ENCODE measurements around the gene PAGR1. TPM values are rescaled to one million over a fixed set of nuclear protein-coding genes. Genes with fewer than 3 reads are reported as not detected.
"Not testable (repeated sequence)": the region's sequence is repeated elsewhere in the genome, so short reads cannot be mapped to it uniquely, and the experiment has no call there.

Gene PAGR1
- total RNA-seq, 1 donor from 2014 or later: 14.7 TPM

DNA sequence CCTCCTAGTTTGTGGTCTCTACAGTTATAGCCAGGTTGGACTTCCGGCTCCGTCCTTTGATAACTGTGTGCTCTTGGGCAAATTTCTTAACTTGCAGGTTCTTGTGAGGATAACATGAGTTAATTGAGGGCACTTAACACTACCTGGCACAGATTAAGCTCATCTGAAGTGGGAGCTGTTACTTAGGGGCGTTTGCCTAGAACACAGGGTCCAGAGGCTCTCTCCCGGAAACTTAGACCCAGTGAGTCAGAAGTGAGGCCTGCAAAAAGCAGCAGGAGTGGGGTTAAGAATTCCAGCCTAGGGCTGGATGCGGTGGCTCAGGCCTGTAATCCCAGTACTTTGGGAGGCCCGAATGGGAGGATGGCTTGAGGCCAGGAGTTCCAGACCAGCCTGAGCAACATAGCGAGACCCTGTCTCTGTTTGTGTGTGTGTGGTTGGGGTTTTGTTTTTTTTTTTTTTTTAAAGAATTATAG, 5.7 kb downstream of the PAGR1 start:
- DNase-seq (no peak), ATAC-seq (ENCODE audit: poor library complexity) (no peak)
- intact Hi-C loops (cut with DNase I): no loop called here

DNA sequence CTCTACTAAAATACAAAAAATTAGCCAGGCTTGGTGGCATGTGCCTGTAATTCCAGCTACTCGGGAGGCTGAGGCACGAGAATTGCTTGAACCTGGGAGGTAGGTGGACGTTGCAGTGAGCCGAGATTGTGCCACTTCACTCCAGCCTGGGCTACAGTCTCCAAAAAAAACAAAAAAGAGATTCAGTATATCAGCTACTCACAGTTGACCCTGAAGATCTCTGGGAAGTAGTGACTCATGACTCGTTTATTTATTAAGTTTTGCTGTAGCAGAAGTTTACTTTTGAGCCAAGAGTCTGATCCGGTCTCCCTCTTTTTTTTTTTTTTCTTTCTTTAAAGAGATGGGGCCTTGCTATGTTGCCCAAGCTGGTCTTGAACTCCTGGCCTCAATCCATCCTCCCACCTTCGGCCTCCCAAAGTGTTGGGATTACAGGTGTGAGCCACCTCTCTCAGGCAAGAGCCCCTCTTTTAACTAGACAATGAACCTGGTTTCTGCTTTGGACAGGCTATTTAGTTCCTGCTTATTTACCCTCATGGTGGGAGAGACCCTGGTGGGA, 8.7 kb downstream of the PAGR1 start:
- intact Hi-C loops (cut with DNase I): no loop called here
- DNase-seq (no peak), ATAC-seq (ENCODE audit: poor library complexity) (peak; percentile 42)

DNA sequence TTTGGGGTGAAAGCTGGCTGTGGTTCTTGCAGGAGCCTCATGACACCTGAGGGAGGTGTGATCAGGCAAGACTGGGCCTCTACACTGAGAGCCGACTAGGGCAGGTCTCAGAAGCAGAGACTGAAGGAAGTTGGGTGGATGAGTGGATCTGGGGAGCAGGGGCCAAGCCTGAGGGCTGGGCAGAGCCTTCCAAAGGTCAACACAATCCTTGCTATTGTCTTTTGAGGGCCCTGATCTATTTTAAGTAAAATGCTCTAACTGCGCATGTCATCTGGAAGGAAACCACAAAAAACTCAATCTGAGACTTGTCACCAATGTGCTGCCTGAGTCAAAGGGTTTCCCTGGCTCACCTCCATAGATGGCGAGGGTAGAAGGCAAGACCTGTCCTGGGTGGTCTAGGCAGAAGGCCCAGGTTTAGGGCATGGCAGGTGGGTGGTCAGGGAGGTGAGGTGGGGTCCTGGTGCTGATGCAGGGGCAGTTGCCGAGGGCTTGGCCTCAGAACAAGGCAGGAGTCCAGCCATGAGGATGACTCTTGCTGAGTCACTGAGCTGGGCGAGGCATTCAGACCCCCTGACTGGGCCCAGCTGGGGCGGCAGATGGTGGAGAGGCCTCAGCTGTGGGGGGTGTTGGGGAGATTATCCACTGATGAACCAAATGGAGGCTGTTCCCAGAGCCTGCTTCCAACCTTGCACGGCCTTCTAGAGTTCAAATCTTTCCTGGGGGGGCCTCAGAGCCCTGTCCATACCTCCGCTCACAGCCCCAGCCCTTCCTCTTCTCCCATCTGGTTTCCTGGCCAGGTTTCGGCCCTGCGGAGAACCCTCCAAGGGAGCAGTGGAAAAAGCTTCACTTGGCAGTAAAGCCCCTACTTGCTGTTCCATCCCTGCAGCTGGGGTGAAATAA, 9.4 kb downstream of the PAGR1 start:
- intact Hi-C loops (cut with DNase I): no loop called here
- peak; percentile 62 for DNase-seq
- peak; percentile 65 for ATAC-seq (ENCODE audit: poor library complexity)

DNA sequence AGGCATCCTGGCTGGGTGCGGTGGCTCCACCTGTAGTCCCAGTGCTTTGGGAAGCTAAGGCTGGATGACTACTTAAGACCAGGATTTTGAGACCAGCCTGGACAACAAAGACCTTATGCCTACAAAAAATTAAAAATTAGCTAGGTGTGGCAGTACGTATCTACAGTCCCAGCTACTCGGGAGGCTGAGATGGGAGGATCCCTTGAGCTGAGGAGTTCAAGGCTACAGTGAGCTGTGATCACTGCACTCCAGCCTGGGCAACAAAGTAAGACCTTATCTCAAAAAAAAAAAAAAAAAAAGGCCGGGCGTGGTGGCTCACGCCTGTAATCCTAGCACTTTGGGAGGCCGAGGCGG, 10.4 kb downstream of the PAGR1 start:
- DNase-seq (no peak), ATAC-seq (ENCODE audit: poor library complexity) (no peak)
- intact Hi-C loops (cut with DNase I): no loop called here

DNA sequence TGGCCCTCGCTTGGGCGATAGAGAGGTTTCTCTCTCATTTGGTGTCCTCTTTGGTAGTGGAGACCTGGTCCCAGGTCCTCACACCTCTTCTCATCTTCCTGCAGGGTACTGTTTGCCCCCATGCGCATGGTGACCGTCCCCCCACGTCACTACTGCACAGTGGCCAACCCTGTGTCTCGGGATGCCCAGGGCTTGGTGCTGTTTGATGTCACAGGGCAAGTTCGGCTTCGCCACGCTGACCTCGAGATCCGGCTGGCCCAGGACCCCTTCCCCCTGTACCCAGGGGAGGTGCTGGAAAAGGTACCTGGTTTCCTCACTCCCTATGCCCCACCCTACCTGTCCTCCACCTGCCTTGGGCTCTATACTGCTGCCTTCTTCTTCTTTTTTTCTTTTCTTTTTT, 14.8 kb downstream of the PAGR1 start:
- no peak for ATAC-seq (ENCODE audit: poor library complexity)
- no peak for DNase-seq
- intact Hi-C loops (cut with DNase I): no loop called here

DNA sequence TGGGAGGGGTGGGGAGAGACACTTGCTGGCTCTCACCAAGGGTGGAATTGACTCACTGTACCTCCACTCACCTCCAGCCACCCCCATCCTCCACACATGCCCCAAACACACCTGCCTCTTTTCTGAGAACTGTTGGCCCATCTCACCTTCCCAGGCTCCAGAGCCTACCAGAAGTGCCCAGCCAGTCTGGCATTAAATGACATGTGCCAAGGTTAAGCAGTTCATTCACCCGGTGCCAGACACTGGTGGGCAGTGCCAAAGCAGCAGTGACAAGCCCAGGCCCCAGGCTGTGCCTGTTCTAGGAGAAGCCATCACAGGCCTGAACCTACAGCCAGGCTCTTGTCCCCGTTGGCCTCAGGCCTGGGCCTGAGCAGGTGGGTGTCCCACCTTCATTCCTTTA, 15.5 kb downstream of the PAGR1 start:
- DNase-seq (peak; percentile 62), ATAC-seq (ENCODE audit: poor library complexity) (peak; percentile 86)
- intact Hi-C loops (cut with DNase I): no loop called here

DNA sequence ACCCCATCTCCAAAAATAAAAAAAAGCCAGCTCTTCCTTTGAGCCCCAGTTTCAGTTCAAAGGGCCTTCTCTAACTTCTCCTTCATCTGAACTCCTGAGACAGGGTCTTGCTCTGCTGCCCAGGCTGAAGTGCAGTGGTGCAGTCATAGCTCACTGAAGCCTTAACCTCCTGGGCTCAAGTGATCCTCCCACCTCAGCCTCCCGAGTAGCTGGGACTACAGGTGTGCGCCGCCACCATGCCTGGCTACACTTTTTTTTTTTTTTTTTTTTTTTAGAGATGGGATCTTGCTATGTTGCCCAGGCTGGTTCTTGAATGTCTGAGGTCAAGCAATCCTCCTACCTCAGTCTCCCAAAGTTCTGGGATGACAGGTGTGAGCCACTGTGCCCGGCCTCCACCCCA, 17.3 kb downstream of the PAGR1 start:
- ATAC-seq (ENCODE audit: poor library complexity); intact Hi-C loops (cut with DNase I): not testable (repeated sequence)

DNA sequence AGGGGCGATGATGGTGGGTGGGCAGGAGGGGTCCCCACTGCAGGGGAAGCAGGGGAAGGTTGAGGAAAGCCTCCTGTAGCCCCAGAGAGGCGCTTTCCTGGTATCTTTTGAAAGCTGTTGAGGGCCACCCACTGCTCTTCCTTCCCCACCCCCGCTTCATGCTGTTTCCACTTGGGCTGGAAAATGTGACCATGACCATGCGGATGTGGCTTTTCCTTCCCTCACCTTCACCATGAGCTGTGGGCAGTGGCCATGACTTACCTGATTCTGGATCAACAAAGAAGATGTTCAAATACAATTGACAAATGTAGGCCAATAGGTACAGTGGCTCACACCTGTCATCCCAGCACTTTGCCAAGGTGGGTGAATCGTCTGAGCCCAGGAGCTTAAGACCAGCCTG, 18.1 kb downstream of the PAGR1 start:
- intact Hi-C loops (cut with DNase I): loop anchor here (2.0 kb wide), 1 partner anchor 49 kb away; no protein-coding TSS in a partner anchor
- no peak for ATAC-seq (ENCODE audit: poor library complexity)

More for the DNA sequence above, 17.3 kb downstream of the PAGR1 start:
- not testable (repeated sequence) for DNase-seq

DNA sequence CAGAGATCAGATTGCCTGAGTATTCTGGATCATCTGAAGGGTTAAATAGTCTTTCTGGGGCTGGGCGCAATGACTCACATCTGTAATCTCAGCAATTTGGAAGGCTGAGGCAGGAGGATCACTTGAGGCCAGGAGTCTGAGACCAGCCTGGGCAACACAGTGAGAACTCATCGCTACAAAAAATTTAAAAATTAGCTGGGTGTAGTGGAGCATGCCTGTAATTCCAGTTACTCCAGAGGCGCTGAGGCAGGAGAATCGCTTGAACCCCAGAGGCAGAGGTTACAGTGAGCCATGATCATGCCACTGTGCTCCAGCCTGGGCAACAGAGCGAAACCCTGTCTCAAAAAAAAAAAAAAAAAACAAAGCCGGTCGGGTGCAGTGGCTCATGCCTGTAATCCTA, 20.0 kb downstream of the PAGR1 start:
- ATAC-seq (ENCODE audit: poor library complexity): no peak
- intact Hi-C loops (cut with DNase I): loop anchor here (2.0 kb wide), 1 partner anchor 51 kb away; no protein-coding TSS in a partner anchor
- DNase-seq: no peak

More for the DNA sequence above, 18.1 kb downstream of the PAGR1 start:
- DNase-seq: no peak

DNA sequence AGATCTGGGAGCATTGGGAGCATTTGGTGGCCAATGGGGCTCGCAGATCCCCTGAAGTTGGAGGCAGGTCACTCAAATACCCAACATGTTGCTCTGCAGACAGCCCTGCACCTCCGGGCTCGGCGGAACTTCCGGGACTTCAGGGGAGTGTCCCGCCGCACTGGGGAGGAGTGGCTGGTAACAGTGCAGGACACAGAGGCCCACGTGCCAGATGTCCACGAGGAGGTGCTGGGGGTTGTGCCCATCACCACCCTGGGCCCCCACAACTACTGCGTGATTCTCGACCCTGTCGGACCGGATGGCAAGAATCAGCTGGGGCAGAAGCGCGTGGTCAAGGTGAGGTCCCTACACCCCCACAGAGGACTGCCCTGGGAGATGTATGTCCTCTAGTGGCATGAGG, 20.7 kb downstream of the PAGR1 start:
- DNase-seq (no peak), ATAC-seq (ENCODE audit: poor library complexity) (no peak)
- intact Hi-C loops (cut with DNase I): no loop called here

DNA sequence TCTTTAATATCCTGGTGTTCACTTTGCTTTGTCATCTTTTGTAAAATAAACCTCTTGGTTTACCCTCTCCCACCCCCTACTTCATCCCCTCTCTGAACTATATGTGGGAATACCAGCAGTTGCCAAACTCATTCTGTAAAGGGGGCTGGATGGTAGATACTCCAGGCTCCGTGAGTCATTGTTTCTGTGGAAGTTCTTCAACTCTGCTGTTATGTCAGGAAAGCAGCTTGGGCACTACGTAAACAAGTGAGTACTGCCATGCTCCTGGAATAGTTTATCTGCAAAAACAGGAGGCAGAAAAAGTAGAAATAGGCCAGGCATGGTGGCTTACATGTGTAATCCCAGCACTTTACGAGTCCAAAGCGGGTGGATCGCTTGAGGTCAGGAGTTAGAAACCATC, 21.9 kb downstream of the PAGR1 start:
- no peak for DNase-seq
- intact Hi-C loops (cut with DNase I): no loop called here
- ATAC-seq (ENCODE audit: poor library complexity): no peak

DNA sequence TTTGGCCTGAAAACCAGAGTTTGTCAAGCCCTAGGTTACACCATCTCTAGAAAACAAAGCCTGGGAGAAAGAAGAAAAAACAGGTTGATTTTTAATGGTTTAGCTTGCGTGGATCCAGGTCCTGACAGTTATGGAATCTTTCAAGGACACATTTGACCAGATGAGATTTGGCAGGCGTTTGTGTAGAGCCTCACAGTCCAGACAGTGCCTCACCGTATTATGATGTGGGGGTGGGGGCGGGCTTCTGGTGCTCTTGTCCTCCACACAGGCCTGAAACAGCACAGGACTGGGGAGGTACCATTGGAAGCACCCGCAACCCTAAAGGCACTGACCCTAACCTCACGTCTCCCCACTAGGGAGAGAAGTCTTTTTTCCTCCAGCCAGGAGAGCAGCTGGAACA, 23.9 kb downstream of the PAGR1 start:
- ATAC-seq (ENCODE audit: poor library complexity): peak; percentile 62
- intact Hi-C loops (cut with DNase I): loop anchor here (10.0 kb wide), 1 partner anchor 135 kb away; no protein-coding TSS in a partner anchor
- DNase-seq: no peak

DNA sequence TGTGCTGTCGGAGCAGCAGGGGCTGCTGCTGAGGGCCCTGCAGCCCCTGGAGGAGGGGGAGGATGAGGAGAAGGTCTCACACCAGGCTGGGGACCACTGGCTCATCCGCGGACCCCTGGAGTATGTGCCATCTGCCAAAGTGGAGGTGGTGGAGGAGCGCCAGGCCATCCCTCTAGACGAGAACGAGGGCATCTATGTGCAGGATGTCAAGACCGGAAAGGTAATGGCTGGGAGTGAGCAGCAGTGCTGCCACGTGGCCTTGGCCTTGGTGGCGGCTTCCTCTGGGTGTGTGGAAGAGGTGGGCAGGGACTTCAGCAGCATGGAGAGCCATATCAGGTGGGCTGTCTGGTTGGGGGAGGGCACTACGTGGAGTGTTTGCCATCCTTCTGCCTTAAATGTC, 24.3 kb downstream of the PAGR1 start:
- intact Hi-C loops (cut with DNase I): loop anchor here (10.0 kb wide), 1 partner anchor 135 kb away; no protein-coding TSS in a partner anchor
- DNase-seq (no peak), ATAC-seq (ENCODE audit: poor library complexity) (no peak)

DNA sequence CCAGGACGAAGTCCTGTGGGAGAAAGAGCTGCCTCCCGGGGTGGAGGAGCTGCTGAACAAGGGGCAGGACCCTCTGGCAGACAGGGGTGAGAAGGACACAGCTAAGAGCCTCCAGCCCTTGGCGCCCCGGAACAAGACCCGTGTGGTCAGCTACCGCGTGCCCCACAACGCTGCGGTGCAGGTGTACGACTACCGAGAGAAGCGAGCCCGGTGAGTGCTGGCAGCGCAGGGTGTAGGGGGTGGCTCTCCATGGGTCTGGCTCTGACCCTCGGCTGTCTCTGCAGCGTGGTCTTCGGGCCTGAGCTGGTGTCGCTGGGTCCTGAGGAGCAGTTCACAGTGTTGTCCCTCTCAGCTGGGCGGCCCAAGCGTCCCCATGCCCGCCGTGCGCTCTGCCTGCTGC, 25.7 kb downstream of the PAGR1 start:
- intact Hi-C loops (cut with DNase I): loop anchor here (10.0 kb wide), 1 partner anchor 137 kb away; no protein-coding TSS in a partner anchor
- DNase-seq: no peak
- ATAC-seq (ENCODE audit: poor library complexity): no peak

DNA sequence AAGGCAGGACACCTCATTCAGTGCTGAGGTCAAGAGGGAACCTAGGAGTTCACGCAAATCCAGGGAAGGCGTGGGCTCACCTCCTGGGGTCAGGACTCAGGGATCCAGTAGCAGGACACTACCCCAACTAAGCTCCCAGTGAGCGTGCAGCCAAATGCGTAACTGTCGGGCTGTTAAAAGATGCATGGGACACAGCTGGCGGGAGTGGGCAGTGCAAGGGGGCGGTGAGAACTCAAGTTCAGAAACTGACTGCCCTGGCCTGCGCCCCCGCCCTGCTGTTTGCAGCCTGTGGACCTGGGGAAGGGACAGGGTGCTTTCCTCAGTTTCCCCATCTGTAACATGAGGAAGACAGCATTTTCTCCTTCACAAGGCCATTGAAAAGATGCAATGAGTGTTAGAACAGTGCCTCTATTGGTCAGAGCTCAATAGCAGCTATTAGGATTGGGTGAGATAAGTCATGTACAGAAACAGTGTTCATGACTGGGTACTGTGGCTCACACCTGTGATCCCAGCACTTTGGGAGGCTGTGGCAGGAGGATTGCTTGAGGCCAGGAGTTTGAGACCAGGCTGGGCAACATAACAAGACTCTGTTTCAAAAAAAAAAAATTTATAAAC, 26.9 kb downstream of the PAGR1 start:
- intact Hi-C loops (cut with DNase I): loop anchor here (10.0 kb wide), 1 partner anchor 138 kb away; no protein-coding TSS in a partner anchor
- ATAC-seq (ENCODE audit: poor library complexity): no peak
- DNase-seq: no peak

DNA sequence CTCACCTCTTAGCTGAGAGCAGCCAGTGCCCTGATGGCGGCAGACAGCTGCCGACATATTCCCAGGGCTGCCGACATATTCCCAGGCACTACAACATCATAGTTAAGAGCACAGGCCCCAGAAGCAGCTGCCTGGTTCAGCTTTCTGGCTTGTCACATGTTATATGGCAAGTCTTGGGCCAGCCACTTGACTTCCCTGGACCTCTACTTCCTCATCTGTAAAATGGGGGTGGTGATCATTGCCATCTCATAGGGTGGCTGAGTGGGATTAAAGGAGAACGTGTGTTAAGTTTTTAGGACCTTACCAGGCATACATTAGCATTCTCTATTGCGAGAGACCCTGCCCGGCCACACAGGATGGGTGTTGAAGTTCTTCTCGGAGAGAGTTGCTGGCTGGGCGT, 28.0 kb downstream of the PAGR1 start:
- intact Hi-C loops (cut with DNase I): loop anchor here (10.0 kb wide), 1 partner anchor 139 kb away; no protein-coding TSS in a partner anchor
- ATAC-seq (ENCODE audit: poor library complexity): no peak
- DNase-seq: no peak

DNA sequence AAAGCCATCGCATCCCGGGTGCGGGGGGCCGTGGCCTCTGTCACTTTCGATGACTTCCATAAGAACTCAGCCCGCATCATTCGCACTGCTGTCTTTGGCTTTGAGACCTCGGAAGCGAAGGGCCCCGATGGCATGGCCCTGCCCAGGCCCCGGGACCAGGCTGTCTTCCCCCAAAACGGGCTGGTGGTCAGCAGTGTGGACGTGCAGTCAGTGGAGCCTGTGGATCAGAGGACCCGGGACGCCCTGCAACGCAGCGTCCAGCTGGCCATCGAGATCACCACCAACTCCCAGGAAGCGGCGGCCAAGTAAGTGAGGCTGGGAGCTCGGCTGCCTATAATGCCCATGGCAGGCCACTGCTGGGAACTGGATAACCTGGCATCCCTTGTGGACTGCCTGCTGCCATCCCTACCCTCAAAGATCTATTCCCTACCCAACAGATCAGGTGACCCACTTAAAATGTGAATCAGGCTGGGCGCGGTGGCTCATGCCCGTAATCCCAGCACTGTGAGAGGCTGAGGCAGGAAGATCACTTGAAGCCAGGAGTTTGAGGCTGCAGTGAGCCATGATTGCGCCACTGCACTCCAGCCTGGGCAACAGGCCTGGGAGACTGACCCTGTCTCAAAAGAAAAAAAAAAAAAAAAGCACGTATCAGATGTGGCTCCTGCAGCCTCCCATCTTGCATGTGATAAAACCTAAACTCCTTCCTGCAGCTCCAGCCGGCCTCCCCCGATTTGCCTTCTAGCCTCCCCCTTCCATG, 28.8 kb downstream of the PAGR1 start:
- intact Hi-C loops (cut with DNase I): loop anchor here (10.0 kb wide), 1 partner anchor 140 kb away; no protein-coding TSS in a partner anchor
- DNase-seq (no peak), ATAC-seq (ENCODE audit: poor library complexity) (no peak)

DNA sequence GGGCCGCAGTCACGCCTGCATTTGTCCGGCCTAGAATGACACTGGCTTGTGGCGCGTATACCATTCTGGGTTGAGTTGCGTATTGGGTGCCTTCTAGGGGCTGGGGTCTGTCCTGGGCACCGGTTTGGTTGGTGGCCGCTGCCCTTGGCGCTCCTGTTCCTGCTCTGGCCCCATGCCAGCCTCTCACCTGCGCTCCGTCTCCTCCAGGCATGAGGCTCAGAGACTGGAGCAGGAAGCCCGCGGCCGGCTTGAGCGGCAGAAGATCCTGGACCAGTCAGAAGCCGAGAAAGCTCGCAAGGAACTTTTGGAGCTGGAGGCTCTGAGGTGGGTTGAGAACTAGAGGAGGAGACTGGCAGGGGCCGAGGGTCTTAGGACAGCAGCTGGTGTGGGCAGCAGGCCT, 29.7 kb downstream of the PAGR1 start:
- ATAC-seq (ENCODE audit: poor library complexity): no peak
- no peak for DNase-seq
- intact Hi-C loops (cut with DNase I): loop anchor here (10.0 kb wide), 1 partner anchor 141 kb away; no protein-coding TSS in a partner anchor

Data from Right ventricle myocardium superior (tissue), 1 donor.